ENCODE measurements around the gene TRAF2. TPM values are rescaled to one million over a fixed set of nuclear protein-coding genes. Genes with fewer than 3 reads are reported as not detected.

TRAF2 gene
- polyA plus RNA-seq, 6 donors from 2014 or later: 13.2 to 29.9 (median 18.4) TPM

GRCh38 chr9:136910197-136910900 lies 24.0 kb downstream of the TRAF2 start:
- Mint-ChIP-seq H3K4me3 (peak overlapping the region in 1 of 8 donors; percentile 18), H3K4me1 (peaks cover 0 to 8% (median 5%) of the 10 kb centered on the region in 3 donors), H3K27ac (peak overlapping the region in 1 of 6 donors; percentile 26), H3K27me3 (no peaks in the 10 kb centered on the region), H3K36me3 (no peaks in the 10 kb centered on the region), H3K9me3 (no peaks in the 10 kb centered on the region)
- no peak for DNase-seq
- no peak for ATAC-seq (ENCODE audit: low read depth in 2 of 2)

GRCh38 chr9:136910901-136911245 lies 24.6 kb downstream of the TRAF2 start:
- ATAC-seq (ENCODE audit: low read depth in 2 of 2) (no peak), DNase-seq (no peak)
- H3K4me3 Mint-ChIP-seq: no peak overlapping the region
- no peaks in the 10 kb centered on the region for H3K9me3 Mint-ChIP-seq
- H3K27ac Mint-ChIP-seq: no peak overlapping the region
- no peaks in the 10 kb centered on the region for H3K36me3 Mint-ChIP-seq
- H3K4me1 Mint-ChIP-seq: peaks cover 0 to 9% (median 6%) of the 10 kb centered on the region in 3 donors
- no peaks in the 10 kb centered on the region for H3K27me3 Mint-ChIP-seq

DNA sequence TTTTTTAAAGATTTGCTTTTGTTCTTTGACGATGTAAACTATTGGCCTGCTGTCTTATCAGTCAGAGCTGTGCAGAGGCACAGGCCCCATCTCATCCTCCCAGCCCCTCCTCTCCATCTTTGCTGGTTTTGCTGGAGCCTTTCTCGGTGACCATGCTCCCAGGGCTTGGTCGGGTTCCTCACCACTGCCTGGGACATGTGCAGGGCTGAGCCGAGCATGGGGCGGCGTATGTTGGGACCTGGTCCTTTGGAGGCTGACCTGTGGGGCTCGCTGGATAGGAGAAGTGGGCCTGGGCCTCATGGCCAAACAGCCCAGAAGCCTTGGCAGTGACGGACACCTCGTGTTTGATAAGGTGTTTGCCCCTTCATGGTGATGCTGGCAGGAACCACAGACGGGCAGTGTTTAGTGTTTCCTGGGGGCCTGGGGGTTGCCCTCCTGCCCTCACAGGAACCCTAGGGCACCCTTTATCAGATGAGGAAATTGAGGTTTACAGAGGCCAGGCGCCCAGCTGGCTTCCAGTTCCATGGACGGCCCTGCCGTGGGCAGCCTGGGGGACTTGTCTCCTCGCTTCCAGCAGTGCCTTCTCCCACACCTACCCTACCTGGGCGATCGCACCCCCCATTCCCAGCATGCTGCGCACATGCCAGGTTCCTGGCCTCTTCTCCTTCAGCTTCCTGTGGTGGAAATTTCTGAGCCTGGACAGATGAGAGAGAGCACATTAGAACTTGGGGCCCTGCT lies 27.6 kb downstream of the TRAF2 start:
- Mint-ChIP-seq H3K27ac (peak overlapping the region in 1 of 6 donors; percentile 70), H3K9me3 (no peaks in the 10 kb centered on the region), H3K36me3 (peaks cover 0 to 14% of the 10 kb centered on the region in 2 donors), H3K27me3 (no peaks in the 10 kb centered on the region), H3K4me3 (no peak overlapping the region), H3K4me1 (peaks cover 0 to 15% (median 4%) of the 10 kb centered on the region in 3 donors)
- ATAC-seq (ENCODE audit: low read depth in 2 of 2) (no peak), DNase-seq (no peak)

DNA sequence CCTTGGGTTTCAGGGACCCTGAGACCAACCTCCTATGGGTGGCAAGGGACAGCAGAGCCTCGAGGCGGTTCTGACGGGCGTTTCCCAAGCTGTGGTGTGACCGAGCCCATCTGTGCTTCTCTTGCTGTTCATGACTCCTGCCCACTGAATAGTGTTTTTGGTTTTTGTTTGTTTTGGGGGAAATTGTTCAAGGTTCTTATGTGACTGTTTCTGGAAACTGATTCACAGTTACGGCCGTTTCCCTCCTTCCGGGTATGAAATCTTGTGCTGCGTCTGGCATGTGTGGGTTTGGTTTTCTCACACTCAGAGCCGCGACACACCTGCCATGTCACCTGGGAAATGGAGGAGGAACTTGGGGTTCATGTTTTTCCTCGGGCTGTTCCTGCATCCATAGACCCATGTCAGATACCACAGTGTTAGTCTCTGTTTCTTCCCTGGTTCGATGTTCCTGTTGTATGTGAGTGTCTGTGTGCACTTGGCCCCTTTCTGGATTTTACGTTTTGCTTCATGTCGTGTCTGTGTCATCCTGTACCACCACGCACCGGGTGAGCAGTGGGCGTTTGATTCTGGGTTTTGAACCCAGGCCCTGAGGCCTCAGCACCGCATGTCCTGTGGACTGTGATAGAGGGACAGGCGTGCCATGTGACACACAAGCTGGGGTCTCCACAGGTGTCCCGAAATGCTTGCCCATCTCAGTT lies 29.5 kb downstream of the TRAF2 start:
- peaks cover 0 to 22% of the 10 kb centered on the region in 2 donors for H3K36me3 Mint-ChIP-seq
- H3K27ac Mint-ChIP-seq: peak overlapping the region in 1 of 6 donors; percentile 49
- no peaks in the 10 kb centered on the region for H3K9me3 Mint-ChIP-seq
- ATAC-seq (ENCODE audit: low read depth in 2 of 2): no peak
- H3K4me1 Mint-ChIP-seq: peaks cover 0 to 15% (median 4%) of the 10 kb centered on the region in 3 donors
- H3K4me3 Mint-ChIP-seq: no peak overlapping the region
- DNase-seq: no peak
- H3K27me3 Mint-ChIP-seq: no peaks in the 10 kb centered on the region

DNA sequence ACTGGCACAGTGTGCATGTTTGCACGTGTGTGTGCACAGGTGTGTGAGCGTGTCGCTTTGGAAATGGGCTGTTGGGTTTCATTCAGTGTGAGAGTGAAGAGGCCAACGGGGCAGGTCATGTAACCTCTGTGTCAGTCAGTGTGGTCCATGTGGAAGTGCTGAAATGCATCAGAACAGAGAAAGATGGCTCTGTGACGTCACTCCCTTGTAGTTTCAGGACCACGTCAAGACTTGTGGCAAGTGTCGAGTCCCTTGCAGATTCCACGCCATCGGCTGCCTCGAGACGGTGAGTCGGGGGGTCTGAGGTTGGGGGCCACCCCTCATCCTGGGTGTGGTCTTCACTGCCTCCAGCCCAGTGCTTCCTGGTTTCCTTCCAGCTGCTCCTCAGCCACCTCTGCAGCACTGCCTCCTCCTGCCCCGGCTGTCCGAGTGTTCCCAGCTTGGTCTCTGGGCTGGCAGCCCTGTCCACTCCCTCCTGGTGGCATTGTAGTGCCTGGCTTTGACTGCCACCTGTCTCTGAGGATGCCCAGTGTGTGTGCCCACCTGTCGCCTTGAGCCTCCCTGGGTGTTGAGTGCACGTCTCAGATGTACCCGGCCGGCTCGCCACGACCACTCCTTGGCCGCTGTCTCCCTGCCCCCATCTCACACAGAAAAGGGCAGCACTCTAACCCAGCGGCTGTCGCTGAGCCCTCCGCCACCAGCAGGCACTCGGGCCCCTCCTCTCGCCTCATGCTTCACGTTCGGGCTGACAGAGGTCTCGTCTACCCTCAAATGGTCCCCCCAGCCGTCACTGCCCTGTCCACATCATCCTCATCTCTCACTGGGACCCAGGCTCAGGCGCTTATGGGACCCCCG lies 30.2 kb downstream of the TRAF2 start:
- Mint-ChIP-seq H3K4me3 (no peak overlapping the region), H3K4me1 (peaks cover 0 to 15% (median 4%) of the 10 kb centered on the region in 3 donors), H3K27me3 (no peaks in the 10 kb centered on the region), H3K9me3 (no peaks in the 10 kb centered on the region), H3K36me3 (peaks cover 0 to 22% of the 10 kb centered on the region in 2 donors), H3K27ac (peak overlapping the region in 1 of 6 donors; percentile 36)
- no peak for ATAC-seq (ENCODE audit: low read depth in 2 of 2)
- DNase-seq: no peak

DNA sequence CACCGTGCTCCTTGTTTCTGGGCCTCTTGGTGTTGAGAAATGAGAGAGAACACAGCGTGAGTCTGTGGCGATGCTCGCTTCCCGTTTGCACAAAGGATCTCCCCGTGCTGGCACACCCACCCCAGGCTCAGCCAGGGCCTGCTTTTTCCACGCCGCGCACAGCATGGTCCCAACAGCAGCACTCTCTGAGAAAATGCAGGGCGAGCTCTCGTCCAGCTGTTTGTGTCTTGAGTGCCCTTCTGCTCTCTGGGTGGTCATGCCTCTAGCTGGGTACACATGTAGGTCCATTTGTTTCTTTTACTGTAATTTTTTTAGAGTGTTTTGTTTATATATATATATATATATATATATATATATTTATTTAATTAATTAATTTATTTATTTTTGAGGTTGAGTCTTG lies 31.6 kb downstream of the TRAF2 start:
- Mint-ChIP-seq H3K4me3 (no peak overlapping the region), H3K36me3 (peaks cover 0 to 22% of the 10 kb centered on the region in 2 donors), H3K4me1 (peaks cover 4 to 16% (median 5%) of the 10 kb centered on the region in 3 donors), H3K9me3 (no peaks in the 10 kb centered on the region), H3K27ac (no peak overlapping the region), H3K27me3 (no peaks in the 10 kb centered on the region)
- no peak for DNase-seq
- ATAC-seq (ENCODE audit: low read depth in 2 of 2): no peak

- H3K27ac Mint-ChIP-seq: peak overlapping the region in 2 of 6 donors; percentile 13 to 86
- ATAC-seq (ENCODE audit: low read depth in 2 of 2) (no peak), DNase-seq (no peak)
- H3K4me3 Mint-ChIP-seq: peak overlapping the region in 1 of 8 donors; percentile 69
- peaks cover 0 to 22% of the 10 kb centered on the region in 2 donors for H3K36me3 Mint-ChIP-seq
- peaks cover 4 to 20% (median 10%) of the 10 kb centered on the region in 3 donors for H3K4me1 Mint-ChIP-seq
- no peaks in the 10 kb centered on the region for H3K9me3 Mint-ChIP-seq
- H3K27me3 Mint-ChIP-seq: no peaks in the 10 kb centered on the region
Measured at GRCh38 chr9:136920069-136920468, 33.8 kb downstream of the TRAF2 start.

DNA sequence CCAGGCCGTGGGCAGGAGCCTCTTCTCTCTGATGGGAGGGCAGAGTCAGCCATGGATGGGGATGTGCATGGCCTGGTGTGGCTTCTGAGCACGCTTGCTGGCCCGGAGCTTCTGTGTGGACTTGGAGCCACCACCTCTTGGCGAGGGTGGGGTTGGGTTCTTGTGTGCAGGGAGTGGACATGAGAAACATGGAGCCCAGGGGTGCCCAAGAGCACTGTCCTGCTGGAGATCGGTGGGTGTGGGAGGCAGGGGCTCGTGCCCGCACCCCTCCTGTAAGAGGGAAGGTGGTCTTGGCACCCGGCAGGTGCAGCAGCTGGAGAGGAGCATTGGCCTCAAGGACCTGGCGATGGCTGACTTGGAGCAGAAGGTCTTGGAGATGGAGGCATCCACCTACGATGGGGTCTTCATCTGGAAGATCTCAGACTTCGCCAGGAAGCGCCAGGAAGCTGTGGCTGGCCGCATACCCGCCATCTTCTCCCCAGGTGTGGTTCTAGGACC lies 34.5 kb downstream of the TRAF2 start:
- Mint-ChIP-seq H3K27me3 (no peaks in the 10 kb centered on the region), H3K36me3 (peaks cover 0 to 22% of the 10 kb centered on the region in 2 donors), H3K27ac (no peak overlapping the region), H3K9me3 (no peaks in the 10 kb centered on the region), H3K4me3 (no peak overlapping the region), H3K4me1 (peaks cover 4 to 19% (median 10%) of the 10 kb centered on the region in 3 donors)
- ATAC-seq (ENCODE audit: low read depth in 2 of 2) (no peak), DNase-seq (no peak)

GRCh38 chr9:136921307-136921706 lies 35.0 kb downstream of the TRAF2 start:
- H3K36me3 Mint-ChIP-seq: peaks cover 0 to 22% of the 10 kb centered on the region in 2 donors
- no peaks in the 10 kb centered on the region for H3K9me3 Mint-ChIP-seq
- no peak overlapping the region for H3K27ac Mint-ChIP-seq
- no peak overlapping the region for H3K4me3 Mint-ChIP-seq
- peaks cover 3 to 16% (median 10%) of the 10 kb centered on the region in 3 donors for H3K4me1 Mint-ChIP-seq
- ATAC-seq (ENCODE audit: low read depth in 2 of 2): no peak
- H3K27me3 Mint-ChIP-seq: no peaks in the 10 kb centered on the region
- DNase-seq: no peak

DNA sequence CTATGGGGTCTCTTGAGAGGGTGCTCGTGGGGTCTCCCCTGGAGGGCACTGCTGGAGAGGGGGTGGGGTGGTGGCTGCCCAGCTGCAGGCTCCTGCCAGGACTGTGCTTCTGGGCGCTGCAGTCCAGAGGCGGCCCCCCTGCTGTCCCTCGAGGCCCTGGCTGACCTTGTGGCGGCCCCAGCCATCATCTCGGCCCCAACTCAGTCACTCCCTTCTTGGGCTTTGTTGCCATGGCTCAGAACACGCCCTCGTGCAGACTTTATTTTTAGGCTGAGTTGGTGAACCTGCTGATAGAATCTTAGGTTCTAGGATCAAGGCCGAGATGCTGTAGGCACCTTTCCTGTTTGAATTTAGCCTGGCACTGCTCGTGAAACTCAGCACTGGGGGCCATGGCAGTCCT lies 35.4 kb downstream of the TRAF2 start:
- ATAC-seq (ENCODE audit: low read depth in 2 of 2) (no peak), DNase-seq (no peak)
- H3K9me3 Mint-ChIP-seq: no peaks in the 10 kb centered on the region
- peaks cover 3 to 16% (median 10%) of the 10 kb centered on the region in 3 donors for H3K4me1 Mint-ChIP-seq
- H3K4me3 Mint-ChIP-seq: no peak overlapping the region
- H3K27me3 Mint-ChIP-seq: no peaks in the 10 kb centered on the region
- peaks cover 0 to 22% of the 10 kb centered on the region in 2 donors for H3K36me3 Mint-ChIP-seq
- peak overlapping the region in 1 of 6 donors; percentile 76 for H3K27ac Mint-ChIP-seq

DNA sequence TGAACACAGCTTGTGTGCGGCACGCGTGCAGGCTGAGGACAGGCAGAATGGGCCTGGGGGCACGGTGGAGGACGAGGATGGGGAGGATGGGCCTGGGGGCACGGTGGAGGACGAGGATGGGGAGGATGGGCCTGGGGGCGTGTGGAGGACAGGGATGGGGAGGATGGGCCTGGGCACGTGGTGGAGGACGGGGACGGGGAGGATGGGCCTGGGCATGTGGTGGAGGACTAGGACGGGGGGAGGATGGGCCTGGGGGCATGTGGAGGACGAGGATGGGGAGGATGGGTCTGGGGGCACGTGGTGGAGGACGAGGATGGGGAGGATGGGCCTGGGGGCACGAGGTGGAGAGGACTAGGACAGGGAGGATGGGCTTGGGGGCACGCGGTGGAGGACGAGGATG lies 36.2 kb downstream of the TRAF2 start:
- Mint-ChIP-seq H3K27ac (peak overlapping the region in 2 of 6 donors; percentile 49 to 89), H3K4me3 (peak overlapping the region in 1 of 8 donors; percentile 29), H3K9me3 (no peaks in the 10 kb centered on the region), H3K4me1 (peaks cover 3 to 10% (median 8%) of the 10 kb centered on the region in 3 donors), H3K36me3 (peaks cover 0 to 17% of the 10 kb centered on the region in 2 donors), H3K27me3 (no peaks in the 10 kb centered on the region)
- ATAC-seq (ENCODE audit: low read depth in 2 of 2): no peak
- no peak for DNase-seq

DNA sequence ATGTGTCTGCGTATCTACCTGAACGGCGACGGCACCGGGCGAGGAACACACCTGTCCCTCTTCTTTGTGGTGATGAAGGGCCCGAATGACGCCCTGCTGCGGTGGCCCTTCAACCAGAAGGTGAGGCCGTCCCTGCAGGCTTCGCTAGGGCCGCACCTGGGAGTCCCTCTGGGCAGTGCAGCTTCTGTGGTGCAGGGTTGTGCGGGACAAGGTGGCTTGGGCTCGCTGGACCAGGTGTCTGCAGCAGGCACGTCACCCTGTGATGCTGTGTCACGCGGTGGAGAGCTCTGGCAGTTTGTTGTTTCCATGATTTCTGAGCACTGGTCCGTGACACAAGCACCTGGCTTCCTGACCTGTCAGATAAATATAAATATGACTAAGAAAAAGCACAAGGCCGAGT lies 37.6 kb downstream of the TRAF2 start:
- DNase-seq (no peak), ATAC-seq (ENCODE audit: low read depth in 2 of 2) (no peak)
- Mint-ChIP-seq H3K36me3 (peaks cover 0 to 13% of the 10 kb centered on the region in 2 donors), H3K4me3 (no peak overlapping the region), H3K9me3 (no peaks in the 10 kb centered on the region), H3K27ac (no peak overlapping the region), H3K27me3 (no peaks in the 10 kb centered on the region), H3K4me1 (peaks cover 0 to 12% (median 9%) of the 10 kb centered on the region in 3 donors)

All from naive B cell (primary cell).